Lower leg skin (tissue), 4 donors: ENCODE data around the gene PLXNA2. TPM values are rescaled to one million over a fixed set of nuclear protein-coding genes. Genes with fewer than 3 reads are reported as not detected.

Experiments
- DNase-seq, 2 donors: peaks; one replicate each; pipeline ENCODE4 v3.0.0-alpha.2; 2019; ENCODE audit warnings: low spot score in 2 of 2
- H3K4me3 ChIP-seq: fragments of 200-600 bp; sonication (generic); 2 replicates; pipeline ENCODE4 v1.5.1; 2017; ENCODE audit warnings: mild to moderate bottlenecking, low read depth; ENCODE audit not compliant: poor library complexity, severe bottlenecking
- POLR2A ChIP-seq, 2 donors: fragments of 450-650 bp; IDR thresholded peaks; one replicate each; pipeline ENCODE4 v1.6.1; 2016 to 2017; ENCODE audit warnings: antibody characterized with exemption in 2 of 2, mild to moderate bottlenecking in 1 of 2, moderate library complexity in 1 of 2
- whole genome bisulfite sequencing, 2 donors: methylation state at CpG; one replicate each; pipeline ENCODE4 v1.1.5; 2018; 5-methylcytosine and 5-hydroxymethylcytosine counted together
- intact Hi-C: fragments of 100-400 bp; cut with DNase I; formaldehyde crosslinking; loops from one replicate; pipeline ENCODE4 v1.15.0; 2023; ENCODE audit warnings: low total_unique reads
- total RNA-seq, 4 donors: library from RNA; depleted of rRNA; stranded (reverse); fragments of >200 nt; gene quantifications; one replicate each; pipeline ENCODE4 v1.1.0, GENCODE V29; 2016
- TF ChIP-seq, protein P1 (sequence below), 3 donors: fragments of 450-650 bp; IDR thresholded peaks; one replicate each; pipeline ENCODE4 v1.5.1; 2016; ENCODE audit warnings: antibody characterized with exemption in 3 of 3, mild to moderate bottlenecking in 3 of 3, moderate library complexity in 2 of 3

Gene PLXNA2
- total RNA-seq, 4 donors from 2014 or later: 27.4 to 44.2 (median 36.9) TPM

DNA sequence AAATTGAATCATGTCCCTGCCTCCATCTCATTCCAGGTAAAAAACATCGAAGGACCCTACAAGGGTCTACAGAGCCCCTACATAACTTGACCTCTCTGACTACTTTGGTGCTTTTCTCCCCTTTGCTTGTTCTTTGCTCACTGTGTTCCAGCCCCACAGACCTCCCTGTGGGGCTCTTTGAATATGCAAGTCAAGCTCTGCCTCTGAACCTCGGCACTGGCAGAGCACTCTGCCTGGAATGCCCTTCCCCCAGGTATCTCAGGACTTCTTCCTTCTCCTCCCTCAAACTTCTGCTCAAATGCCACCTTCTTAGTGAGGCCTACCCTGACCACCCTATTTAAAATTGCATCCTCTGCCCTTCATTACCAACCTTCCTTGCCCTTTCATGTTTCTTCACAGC lies 245.5 kb downstream of the PLXNA2 start:
- no peak for TF ChIP-seq POLR2A (IDR thresholded peaks at IDR 0.05)
- TF ChIP-seq, protein P1, sequence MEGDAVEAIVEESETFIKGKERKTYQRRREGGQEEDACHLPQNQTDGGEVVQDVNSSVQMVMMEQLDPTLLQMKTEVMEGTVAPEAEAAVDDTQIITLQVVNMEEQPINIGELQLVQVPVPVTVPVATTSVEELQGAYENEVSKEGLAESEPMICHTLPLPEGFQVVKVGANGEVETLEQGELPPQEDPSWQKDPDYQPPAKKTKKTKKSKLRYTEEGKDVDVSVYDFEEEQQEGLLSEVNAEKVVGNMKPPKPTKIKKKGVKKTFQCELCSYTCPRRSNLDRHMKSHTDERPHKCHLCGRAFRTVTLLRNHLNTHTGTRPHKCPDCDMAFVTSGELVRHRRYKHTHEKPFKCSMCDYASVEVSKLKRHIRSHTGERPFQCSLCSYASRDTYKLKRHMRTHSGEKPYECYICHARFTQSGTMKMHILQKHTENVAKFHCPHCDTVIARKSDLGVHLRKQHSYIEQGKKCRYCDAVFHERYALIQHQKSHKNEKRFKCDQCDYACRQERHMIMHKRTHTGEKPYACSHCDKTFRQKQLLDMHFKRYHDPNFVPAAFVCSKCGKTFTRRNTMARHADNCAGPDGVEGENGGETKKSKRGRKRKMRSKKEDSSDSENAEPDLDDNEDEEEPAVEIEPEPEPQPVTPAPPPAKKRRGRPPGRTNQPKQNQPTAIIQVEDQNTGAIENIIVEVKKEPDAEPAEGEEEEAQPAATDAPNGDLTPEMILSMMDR (IDR thresholded peaks at IDR 0.05): no peak
- H3K4me3 ChIP-seq: no peak overlapping the region
- intact Hi-C loops: no loop called here
- no peak for DNase-seq
- WGBS, 2 donors: 96 to 97% methylated on average over 2 of the region's 2 CpGs

DNA sequence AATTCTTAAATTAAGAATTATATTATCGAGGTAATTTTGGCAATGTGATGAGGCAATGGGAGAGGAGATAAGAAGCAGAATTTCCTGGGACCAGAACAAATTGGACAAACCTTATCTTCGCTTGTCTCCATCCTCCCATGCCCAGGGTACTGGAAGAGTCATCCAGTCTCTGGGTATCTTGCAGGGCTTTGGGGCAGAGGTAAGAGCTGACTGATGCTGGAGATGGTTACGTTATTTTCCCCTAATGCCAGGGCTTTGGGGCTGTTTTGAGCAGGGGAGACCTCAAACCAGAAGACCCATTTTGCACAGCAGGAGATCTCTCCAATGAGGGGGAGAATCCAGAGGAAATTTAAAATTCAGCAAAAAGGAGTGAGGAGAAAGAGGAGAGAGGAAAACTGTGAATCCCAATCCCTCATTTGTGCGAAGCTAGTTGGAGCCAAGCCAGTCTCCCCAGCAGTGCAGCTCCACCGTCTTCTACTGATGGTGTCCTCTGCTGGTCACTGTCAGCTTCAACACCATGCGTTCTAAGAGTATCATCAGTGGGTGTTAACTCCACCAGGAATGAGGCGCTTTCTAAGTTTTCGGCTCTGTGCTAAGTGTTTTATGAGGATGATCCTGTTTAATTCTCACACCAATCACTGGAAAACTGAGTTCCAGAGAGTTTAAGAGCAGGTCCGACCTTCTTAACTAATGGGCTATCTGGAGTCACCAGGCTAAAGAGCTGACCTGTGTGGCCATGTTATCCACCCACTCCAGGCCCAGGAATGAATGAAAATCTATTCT lies 246.5 kb downstream of the PLXNA2 start:
- WGBS, 2 donors: 40 to 44% methylated on average over 9 of the region's 9 CpGs
- intact Hi-C loops: no loop called here
- H3K4me3 ChIP-seq: no peak overlapping the region
- TF ChIP-seq POLR2A (IDR thresholded peaks at IDR 0.05): no peak
- TF ChIP-seq, protein P1 (IDR thresholded peaks at IDR 0.05): peak in 1 of 3 donors; percentile 62
- DNase-seq: peak; percentile 76 to 93

DNA sequence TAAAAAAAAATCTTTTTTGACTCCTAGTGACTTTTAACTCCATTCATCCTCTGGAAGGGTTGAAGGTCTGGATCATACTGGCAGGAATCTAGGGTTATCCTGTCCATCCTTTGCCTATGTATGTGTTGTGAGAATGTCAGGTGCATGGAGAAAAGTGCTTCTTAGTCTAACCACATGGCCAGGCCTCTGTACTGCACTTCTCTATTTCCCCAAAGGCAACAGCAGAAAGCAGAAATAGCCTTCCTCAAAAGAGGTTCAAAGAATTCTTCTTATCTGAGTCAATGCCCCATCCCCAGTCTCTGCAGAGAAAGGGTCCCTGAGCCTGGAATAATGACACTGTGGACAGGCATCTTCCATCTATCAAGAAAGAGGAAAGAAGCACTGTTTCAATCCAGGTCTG lies 247.5 kb downstream of the PLXNA2 start:
- TF ChIP-seq POLR2A (IDR thresholded peaks at IDR 0.05): no peak
- TF ChIP-seq, protein P1 (IDR thresholded peaks at IDR 0.05): no peak
- no peak overlapping the region for H3K4me3 ChIP-seq
- intact Hi-C loops: no loop called here
- no peak for DNase-seq

DNA sequence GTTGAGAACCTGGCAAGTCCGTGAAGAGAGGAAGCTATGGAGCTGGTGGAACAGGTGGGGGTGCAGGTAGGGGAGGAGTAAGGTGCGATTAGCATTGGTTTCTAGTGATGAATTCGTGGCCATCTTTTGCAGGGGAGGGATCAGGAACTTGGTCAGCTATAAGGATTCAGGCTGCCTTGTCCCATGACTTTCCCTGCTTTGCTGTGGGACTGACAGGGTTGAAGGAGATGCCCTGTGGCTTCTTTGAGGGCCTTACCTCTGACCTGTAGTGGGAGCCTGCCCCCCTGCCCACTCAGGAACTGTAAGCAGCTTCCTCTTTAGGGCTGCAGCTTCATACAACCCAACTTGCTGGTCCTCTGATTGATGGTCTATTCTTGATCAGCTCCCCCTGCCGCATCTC lies 248.6 kb downstream of the PLXNA2 start:
- intact Hi-C loops: no loop called here
- H3K4me3 ChIP-seq: no peak overlapping the region
- WGBS, 2 donors: 83 to 93% methylated on average over 4 of the region's 4 CpGs
- no peak for DNase-seq
- TF ChIP-seq POLR2A (IDR thresholded peaks at IDR 0.05): no peak
- TF ChIP-seq, protein P1 (IDR thresholded peaks at IDR 0.05): no peak

DNA sequence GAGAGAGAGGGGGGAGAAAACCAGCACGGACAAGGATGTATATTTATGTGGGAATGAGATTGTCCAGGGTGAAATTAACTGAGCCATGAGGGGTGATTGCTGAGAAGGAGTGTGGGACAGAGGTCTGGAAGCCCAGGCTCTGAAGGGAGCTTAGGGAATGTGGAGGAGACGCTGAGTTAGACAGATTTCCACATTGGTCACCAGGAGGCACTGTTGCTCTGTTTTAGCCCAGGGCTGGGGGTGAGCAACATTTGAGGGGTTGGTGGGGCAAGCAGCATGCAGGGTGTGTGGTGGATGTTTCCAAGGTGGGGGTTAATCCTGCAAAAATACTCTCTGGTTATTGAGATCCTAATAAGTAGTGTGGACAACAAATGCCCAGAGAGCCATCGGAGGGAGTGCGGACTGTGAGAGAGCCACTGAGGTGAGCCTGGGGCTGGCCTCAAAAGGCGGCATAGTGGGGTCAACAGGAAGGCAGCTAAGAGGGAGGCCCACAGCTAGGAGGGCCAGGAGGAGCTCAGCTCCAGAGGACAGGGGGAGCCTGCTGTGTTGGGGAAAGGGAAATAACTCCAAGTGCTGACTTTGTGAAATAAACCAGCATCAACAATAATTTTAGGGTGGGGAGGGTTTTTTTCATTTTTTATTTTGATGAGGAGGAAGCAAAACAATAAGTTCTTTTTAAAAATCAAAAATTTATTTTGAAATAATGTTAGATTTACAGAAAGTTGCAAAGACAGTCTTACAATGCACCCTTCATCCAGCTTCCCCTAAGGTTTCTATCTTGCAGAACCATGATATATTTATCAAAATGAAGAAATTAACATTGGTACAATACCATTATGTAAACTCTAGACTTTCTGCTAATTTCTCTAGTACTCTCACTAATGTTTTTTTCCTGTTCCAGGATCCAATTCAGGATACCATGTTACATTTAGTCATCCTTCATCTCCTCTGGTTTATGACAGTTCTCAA lies 250.4 kb downstream of the PLXNA2 start:
- TF ChIP-seq POLR2A (IDR thresholded peaks at IDR 0.05): no peak
- TF ChIP-seq, protein P1 (IDR thresholded peaks at IDR 0.05): no peak
- intact Hi-C loops: no loop called here
- WGBS, 2 donors: 84 to 85% methylated on average over 5 of the region's 5 CpGs
- H3K4me3 ChIP-seq: no peak overlapping the region
- DNase-seq: no peak
